Mucosa of stomach (tissue), 1 donor: ENCODE data around the gene OR2A1.
"Not testable (repeated sequence)": the region's sequence is repeated elsewhere in the genome, so short reads cannot be mapped to it uniquely, and the experiment has no call there.

ENCODE experiments used
- H3K27me3 ChIP-seq: one replicate; pipeline ENCODE4 v1.7.0; 2013; ENCODE audit warnings: mild to moderate bottlenecking, low read length; ENCODE audit not compliant: control insufficient read depth, insufficient read depth
- H3K36me3 ChIP-seq: one replicate; pipeline ENCODE4 v1.7.0; 2013; ENCODE audit warnings: low read length; ENCODE audit not compliant: control insufficient read depth, insufficient read depth
- H3K4me1 ChIP-seq: one replicate; pipeline ENCODE4 v1.7.0; 2013; ENCODE audit warnings: mild to moderate bottlenecking, low read length; ENCODE audit not compliant: control insufficient read depth, insufficient read depth
- H3K4me3 ChIP-seq: one replicate; pipeline ENCODE4 v1.7.0; 2013; ENCODE audit warnings: low read length
- H3K9ac ChIP-seq: one replicate; pipeline ENCODE4 v1.7.0; 2013; ENCODE audit warnings: mild to moderate bottlenecking, low read length, moderate library complexity
- H3K9me3 ChIP-seq: one replicate; pipeline ENCODE4 v1.7.0; 2013; ENCODE audit warnings: mild to moderate bottlenecking, low read length, moderate library complexity; ENCODE audit not compliant: control insufficient read depth
- donor health status: Pancreatic carcinoma.

OR2A1 gene, protein sequence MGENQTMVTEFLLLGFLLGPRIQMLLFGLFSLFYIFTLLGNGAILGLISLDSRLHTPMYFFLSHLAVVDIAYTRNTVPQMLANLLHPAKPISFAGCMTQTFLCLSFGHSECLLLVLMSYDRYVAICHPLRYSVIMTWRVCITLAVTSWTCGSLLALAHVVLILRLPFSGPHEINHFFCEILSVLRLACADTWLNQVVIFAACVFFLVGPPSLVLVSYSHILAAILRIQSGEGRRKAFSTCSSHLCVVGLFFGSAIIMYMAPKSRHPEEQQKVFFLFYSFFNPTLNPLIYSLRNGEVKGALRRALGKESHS

DNA sequence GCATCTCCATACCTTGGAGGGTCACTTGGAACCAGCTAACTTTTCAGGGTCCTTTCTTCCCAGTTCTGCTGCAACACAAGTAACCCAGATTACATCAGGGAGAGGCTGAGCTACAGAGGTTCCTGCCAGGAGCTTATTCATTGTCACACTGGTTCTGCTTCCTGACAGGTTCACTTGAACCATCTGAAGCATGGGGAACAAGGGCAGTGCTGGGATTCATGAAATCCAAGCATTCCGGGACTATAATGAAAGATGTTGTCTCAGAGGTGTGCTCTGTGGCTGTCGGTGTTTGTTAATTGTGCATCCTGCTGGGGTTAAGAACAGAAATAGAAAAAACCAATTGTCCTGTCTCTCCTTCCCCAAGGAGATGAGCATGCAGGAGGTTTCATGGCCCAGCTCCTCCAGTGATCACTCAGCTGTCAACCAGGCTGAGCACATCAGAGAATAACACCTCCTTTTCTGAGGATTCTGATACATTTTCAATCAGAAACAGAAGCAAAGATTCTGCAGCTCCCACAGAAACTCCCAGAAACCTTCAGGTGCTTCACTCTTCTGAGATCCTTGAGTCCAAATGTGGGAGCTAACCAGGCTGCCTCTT lies at the start of gene OR2A1:
Gene OR2A1, plus strand, starts transcription at position 548 of the 598 bp plus-strand sequence. CDS start 5,706 bp downstream, outside the sequence.
- H3K27me3 ChIP-seq, H3K9ac ChIP-seq, H3K9me3 ChIP-seq, H3K4me3 ChIP-seq, H3K36me3 ChIP-seq, H3K4me1 ChIP-seq: not testable (repeated sequence)

DNA sequence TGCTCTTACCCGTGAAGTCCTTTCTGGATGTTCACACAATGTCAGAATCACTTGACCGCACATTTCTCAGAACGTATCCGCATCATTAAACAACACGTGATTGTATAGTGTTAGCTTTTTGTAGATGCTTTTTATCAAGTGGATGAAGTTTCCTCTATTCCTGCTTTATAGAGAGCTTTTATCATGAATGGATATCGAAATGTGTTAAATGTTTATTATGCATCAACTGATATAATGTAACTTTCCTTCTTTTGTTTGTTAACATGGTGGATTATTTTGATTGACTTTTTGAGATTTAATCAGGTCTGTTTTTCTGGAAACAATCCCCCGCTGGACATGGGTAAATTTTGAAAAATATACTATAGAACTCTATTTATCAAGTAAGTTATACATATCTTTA lies 47.5 kb upstream of the OR2A1 start, which contains the start of gene OR2A7:
Gene OR2A7, minus strand, starts transcription at position 101 of the 400 bp plus-strand sequence. CDS start 5,164 bp downstream, outside the sequence.
- not testable (repeated sequence) for H3K4me3 ChIP-seq, H3K9ac ChIP-seq, H3K36me3 ChIP-seq, H3K4me1 ChIP-seq, H3K27me3 ChIP-seq, H3K9me3 ChIP-seq

DNA sequence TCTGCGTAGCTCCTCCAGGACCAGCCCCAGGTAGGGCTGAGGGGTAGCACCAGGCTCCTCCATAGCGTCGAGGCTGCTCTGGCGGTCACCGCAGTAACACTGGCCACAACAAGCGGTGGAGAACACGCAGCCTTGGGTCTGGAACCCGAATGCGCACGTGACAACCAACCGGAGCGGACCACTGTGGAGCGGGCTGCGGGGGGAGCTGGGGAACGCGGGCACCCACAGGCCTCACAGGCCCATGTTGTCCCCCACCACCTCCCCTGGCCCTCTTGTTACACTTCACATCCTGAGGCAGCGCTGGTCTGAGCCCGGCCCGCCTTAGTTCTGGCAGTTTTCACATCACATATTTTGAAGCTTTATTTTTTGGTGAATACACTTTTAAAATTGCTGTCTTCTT lies 43.0 kb upstream of the OR2A1 start, which contains the start of gene CTAGE8:
Gene CTAGE8, minus strand, starts transcription at position 101 of the 400 bp plus-strand sequence. Its CDS starts 38 bp downstream, at position 63.
- not testable (repeated sequence) for H3K27me3 ChIP-seq, H3K4me1 ChIP-seq, H3K36me3 ChIP-seq, H3K9ac ChIP-seq, H3K9me3 ChIP-seq, H3K4me3 ChIP-seq

DNA sequence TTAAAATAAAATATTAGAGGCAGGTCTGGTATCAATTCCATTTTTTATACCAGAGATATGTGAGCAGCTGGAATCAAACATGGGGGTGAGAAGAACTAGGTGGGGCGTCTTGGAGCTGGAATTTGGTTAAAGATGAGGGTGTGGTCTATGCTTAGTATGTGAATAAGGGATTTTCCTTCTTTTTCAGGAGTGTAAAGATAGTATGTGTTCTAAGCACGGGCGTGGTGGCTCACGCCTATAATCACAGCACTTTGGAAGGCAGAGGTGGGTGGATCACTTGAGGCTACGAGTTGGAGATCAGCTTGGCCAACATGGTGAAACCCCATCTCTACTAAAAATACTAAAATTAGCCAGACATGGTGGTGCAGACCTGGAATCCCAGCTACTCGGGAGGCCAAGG lies 36.9 kb upstream of the OR2A1 start:
- H3K4me1 ChIP-seq, H3K36me3 ChIP-seq, H3K27me3 ChIP-seq, H3K9me3 ChIP-seq, H3K4me3 ChIP-seq, H3K9ac ChIP-seq: not testable (repeated sequence)

DNA sequence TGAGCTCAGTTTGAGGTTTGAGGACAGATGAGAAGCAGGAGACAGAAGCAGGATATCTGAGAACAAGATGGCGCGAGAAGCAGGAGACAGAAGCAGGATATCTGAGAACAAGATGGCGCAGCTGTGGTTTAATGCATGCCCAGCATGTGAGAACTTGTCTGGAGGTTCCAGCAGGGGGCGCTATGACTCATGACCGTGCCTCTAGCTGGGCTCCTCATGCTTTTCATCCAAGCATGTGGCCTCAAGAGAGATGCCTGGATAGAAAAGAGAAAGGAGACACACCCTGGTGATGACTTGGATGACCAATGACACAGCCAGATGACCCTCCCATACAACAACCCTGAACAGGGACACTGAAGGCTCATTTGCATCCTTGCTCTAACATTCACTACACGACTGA lies 32.2 kb upstream of the OR2A1 start:
- not testable (repeated sequence) for H3K9me3 ChIP-seq, H3K27me3 ChIP-seq, H3K4me3 ChIP-seq, H3K36me3 ChIP-seq, H3K9ac ChIP-seq, H3K4me1 ChIP-seq

DNA sequence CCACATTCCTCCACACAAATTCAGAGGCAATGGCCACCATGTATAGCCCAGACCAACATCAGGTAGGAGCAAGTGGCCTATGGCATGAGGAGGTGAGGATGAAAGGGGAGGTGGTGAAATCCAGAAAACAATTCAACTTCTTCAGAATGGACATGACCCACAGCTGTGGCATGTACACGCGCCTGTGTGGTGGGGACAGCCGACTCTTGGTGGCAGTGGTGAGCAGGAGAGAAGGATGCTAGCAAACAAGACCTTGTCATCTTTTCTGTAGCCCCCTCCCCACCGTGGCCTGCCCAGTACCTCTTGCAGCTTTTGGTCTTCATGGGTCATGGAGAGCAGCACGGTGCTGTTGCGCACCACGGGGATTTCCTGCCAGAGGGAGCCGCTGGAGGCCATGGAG lies 30.2 kb upstream of the OR2A1 start:
- not testable (repeated sequence) for H3K27me3 ChIP-seq, H3K9ac ChIP-seq, H3K4me3 ChIP-seq, H3K9me3 ChIP-seq, H3K4me1 ChIP-seq, H3K36me3 ChIP-seq

DNA sequence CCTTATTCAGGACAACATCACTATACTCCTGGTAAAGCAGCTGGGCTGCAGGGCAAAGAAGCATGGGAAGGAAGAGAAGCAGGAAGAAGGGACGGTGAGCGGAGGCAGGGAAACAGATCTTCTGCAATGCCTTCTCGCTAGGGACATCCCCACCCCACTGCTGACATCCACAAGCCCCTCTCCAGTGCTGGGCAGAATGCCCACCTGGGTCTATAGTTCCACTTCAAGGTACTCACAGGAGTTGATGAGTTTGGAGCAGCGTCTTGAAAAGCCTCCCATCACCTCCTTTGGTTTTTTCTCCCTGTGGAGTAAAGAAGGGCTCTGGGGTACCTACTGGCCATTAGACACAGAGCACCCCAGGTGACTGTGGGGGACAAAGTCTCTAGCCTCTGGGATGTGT lies 29.7 kb upstream of the OR2A1 start:
- H3K9ac ChIP-seq, H3K9me3 ChIP-seq, H3K4me3 ChIP-seq, H3K27me3 ChIP-seq, H3K4me1 ChIP-seq, H3K36me3 ChIP-seq: not testable (repeated sequence)

DNA sequence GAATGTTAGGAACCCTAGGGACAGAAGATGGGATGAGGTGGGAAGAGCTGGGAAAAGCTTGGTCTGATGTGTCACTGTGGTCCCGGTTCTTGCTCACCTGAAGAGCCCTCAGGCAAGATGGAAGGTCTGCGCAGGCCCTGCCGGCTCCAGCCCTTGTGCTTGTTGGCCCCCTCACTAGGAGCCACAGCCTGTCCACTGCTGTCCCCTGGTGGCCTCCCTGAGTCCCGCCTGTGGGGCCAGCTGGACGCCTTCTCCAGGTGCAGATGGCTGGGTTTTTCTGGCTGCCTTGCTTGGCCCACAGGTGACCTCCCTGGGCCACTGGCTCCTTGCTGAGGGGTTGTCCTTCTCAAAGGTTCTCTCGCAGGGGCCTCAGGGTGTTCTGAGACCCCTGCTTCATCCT lies 28.5 kb upstream of the OR2A1 start:
- not testable (repeated sequence) for H3K9ac ChIP-seq, H3K27me3 ChIP-seq, H3K9me3 ChIP-seq

DNA sequence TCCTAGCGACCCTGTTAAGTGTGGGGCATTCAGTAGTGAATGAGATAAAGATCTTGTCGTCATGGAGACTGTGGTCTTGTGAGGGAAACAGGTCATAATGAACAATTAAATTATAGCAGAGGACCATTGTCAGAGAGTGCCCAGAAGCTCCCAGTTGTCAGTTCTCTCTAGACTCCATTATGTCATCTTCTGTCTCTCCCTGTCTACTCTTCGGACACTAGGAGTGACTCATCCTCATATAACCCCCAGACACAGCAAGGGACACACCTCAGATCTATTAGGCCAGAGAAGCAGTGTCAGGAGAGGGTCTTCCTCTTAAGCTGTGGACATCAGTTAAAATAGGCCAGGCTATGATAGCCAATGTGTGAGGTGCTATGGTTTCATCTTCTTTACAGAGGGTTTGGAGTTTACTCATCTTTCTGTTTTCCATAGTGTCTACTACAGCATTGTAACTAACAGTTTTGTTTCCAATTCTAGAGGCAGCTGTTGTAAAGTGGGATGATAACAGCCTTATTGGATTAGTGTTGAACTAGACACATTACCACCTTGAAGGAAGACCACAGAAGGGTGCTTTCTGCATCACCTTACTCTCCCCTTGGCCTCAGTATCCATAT lies 24.9 kb upstream of the OR2A1 start:
- not testable (repeated sequence) for H3K36me3 ChIP-seq, H3K27me3 ChIP-seq, H3K4me1 ChIP-seq, H3K9me3 ChIP-seq, H3K4me3 ChIP-seq, H3K9ac ChIP-seq

More for the DNA sequence above, 28.5 kb upstream of the OR2A1 start:
- H3K4me3 ChIP-seq, H3K36me3 ChIP-seq, H3K4me1 ChIP-seq: not testable (repeated sequence)

DNA sequence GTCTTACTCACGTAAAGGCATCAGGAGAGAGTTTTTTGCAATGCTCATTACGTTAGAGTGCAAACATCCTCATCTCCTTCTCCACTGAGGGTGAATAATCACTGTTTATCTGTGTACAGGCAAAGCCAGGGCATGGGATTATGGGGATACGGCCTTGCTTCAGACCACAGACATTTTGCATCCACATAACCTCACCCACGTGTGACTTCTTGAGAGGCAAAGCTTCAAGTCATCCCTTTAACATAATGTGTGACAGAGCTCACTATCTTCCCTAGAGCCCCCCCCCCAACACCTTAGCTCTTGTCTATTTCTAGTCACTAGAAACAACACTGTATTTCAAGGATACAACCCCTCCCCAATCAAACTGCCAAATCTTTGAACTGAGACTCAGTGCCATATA lies 20.6 kb upstream of the OR2A1 start:
- not testable (repeated sequence) for H3K4me1 ChIP-seq, H3K36me3 ChIP-seq

DNA sequence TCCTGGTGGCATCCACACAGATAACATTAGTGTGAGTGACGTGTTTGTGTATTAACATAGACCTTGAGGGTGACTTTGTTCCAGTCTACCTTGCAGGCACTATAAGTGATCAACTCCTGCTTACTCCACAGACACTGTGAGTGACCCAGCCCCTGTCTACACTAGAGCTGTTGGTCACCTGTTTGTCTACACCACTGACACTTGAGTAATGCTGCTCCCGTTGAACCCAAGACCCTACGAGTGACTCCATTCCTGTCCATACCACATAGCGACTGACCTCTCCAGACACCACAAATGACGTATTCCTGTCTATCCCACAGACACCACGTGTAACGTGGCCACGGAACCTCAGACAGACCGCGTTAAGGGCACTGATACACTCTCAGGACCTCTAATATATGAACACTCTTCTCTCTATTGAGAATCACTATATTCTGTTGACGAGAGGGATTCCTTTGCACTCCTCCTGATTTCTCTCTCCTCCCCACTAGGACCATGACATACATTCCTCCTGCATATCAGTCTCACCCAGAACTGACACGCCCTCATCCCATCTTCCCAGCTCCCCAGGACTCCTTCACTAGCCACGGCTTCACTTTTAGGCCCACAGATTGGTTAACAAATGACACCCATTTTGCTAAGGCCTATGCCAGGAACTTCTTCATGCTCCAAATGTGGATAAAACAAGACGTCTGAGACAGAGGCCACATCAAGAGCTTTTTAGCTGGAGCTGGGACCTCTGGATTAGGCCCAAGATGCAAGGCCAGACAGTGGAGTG lies 19.6 kb upstream of the OR2A1 start:
- not testable (repeated sequence) for H3K27me3 ChIP-seq, H3K9me3 ChIP-seq, H3K36me3 ChIP-seq, H3K4me3 ChIP-seq, H3K4me1 ChIP-seq, H3K9ac ChIP-seq

More for the DNA sequence above, 20.6 kb upstream of the OR2A1 start:
- not testable (repeated sequence) for H3K4me3 ChIP-seq, H3K27me3 ChIP-seq, H3K9ac ChIP-seq, H3K9me3 ChIP-seq
